ENCODE results near the gene PDK2.

PDK2 gene

GRCh38 chr17:50114849-50115357 lies 19.8 kb downstream of the PDK2 start:
- H3F3A ChIP-seq (ENCODE audit: control insufficient read depth, insufficient read depth): no peaks in the 10 kb centered on the region
- no peaks in the 10 kb centered on the region for H3K9me3 ChIP-seq (ENCODE audit: control insufficient read depth, insufficient read depth, low read length)
- no peak overlapping the region for H3K27ac ChIP-seq (ENCODE audit: low read depth, low read length)
- H3K27me3 ChIP-seq (ENCODE audit: control insufficient read depth, low read length): peaks cover 36% of the 10 kb centered on the region
- no peaks in the 10 kb centered on the region for H4K20me1 ChIP-seq (ENCODE audit: control insufficient read depth, insufficient read depth, low read depth, low read length)
- TF ChIP-seq EZH2phosphoT487 (IDR thresholded peaks at IDR 0.05; ENCODE audit: borderline replicate concordance, low read length) (no peak), CTCF (IDR thresholded peaks at IDR 0.05; ENCODE audit: low read depth, low read length, poor library complexity, severe bottlenecking) (peak; percentile 89)
- no peaks in the 10 kb centered on the region for H3K9me2 ChIP-seq (replicated peaks; ENCODE audit: control insufficient read depth, low read length)
- H3K4me3 ChIP-seq (ENCODE audit: low read length): no peak overlapping the region
- H3K4me1 ChIP-seq (ENCODE audit: control insufficient read depth, low read length): peaks cover 4% of the 10 kb centered on the region; the same call in 1 of the 2 replicates
- H3K36me3 ChIP-seq (ENCODE audit: control insufficient read depth, low read length): no peaks in the 10 kb centered on the region
- no peak overlapping the region for H3K4me2 ChIP-seq (ENCODE audit: low read length)
- H3K79me2 ChIP-seq (ENCODE audit: control insufficient read depth, low read length): no peaks in the 10 kb centered on the region

- H3K9me3 ChIP-seq (ENCODE audit: control insufficient read depth, insufficient read depth, low read length): no peaks in the 10 kb centered on the region
- H3K4me1 ChIP-seq (ENCODE audit: control insufficient read depth, low read length): peaks cover 4% of the 10 kb centered on the region; the same call in 1 of the 2 replicates
- H4K20me1 ChIP-seq (ENCODE audit: control insufficient read depth, insufficient read depth, low read depth, low read length): no peaks in the 10 kb centered on the region
- no peak overlapping the region for H3K27ac ChIP-seq (ENCODE audit: low read depth, low read length)
- no peak overlapping the region for H3K4me2 ChIP-seq (ENCODE audit: low read length)
- no peaks in the 10 kb centered on the region for H3F3A ChIP-seq (ENCODE audit: control insufficient read depth, insufficient read depth)
- H3K36me3 ChIP-seq (ENCODE audit: control insufficient read depth, low read length): no peaks in the 10 kb centered on the region
- TF ChIP-seq EZH2phosphoT487 (IDR thresholded peaks at IDR 0.05; ENCODE audit: borderline replicate concordance, low read length) (no peak), CTCF (IDR thresholded peaks at IDR 0.05; ENCODE audit: low read depth, low read length, poor library complexity, severe bottlenecking) (no peak)
- no peak overlapping the region for H3K4me3 ChIP-seq (ENCODE audit: low read length)
- H3K79me2 ChIP-seq (ENCODE audit: control insufficient read depth, low read length): no peaks in the 10 kb centered on the region
- no peaks in the 10 kb centered on the region for H3K9me2 ChIP-seq (replicated peaks; ENCODE audit: control insufficient read depth, low read length)
- H3K27me3 ChIP-seq (ENCODE audit: control insufficient read depth, low read length): peaks cover 44% of the 10 kb centered on the region
Measured at GRCh38 chr17:50115756-50116155, 20.6 kb downstream of the PDK2 start.

- H3K79me2 ChIP-seq (ENCODE audit: control insufficient read depth, low read length): no peaks in the 10 kb centered on the region
- H3F3A ChIP-seq (ENCODE audit: control insufficient read depth, insufficient read depth): no peaks in the 10 kb centered on the region
- H4K20me1 ChIP-seq (ENCODE audit: control insufficient read depth, insufficient read depth, low read depth, low read length): no peaks in the 10 kb centered on the region
- H3K27ac ChIP-seq (ENCODE audit: low read depth, low read length): no peak overlapping the region
- peaks cover 4% of the 10 kb centered on the region; the same call in 1 of the 2 replicates for H3K4me1 ChIP-seq (ENCODE audit: control insufficient read depth, low read length)
- H3K4me3 ChIP-seq (ENCODE audit: low read length): no peak overlapping the region
- TF ChIP-seq CTCF (IDR thresholded peaks at IDR 0.05; ENCODE audit: low read depth, low read length, poor library complexity, severe bottlenecking): peak; percentile 52
- TF ChIP-seq EZH2phosphoT487 (IDR thresholded peaks at IDR 0.05; ENCODE audit: borderline replicate concordance, low read length): 0 out of 2 replicates have a peak, but pooled peaks have one; percentile 40
- H3K27me3 ChIP-seq (ENCODE audit: control insufficient read depth, low read length): peaks cover 50% of the 10 kb centered on the region
- no peaks in the 10 kb centered on the region for H3K9me2 ChIP-seq (replicated peaks; ENCODE audit: control insufficient read depth, low read length)
- H3K4me2 ChIP-seq (ENCODE audit: low read length): peak overlapping the region; percentile 22; the same call in 1 of the 2 replicates
- H3K36me3 ChIP-seq (ENCODE audit: control insufficient read depth, low read length): no peaks in the 10 kb centered on the region
- H3K9me3 ChIP-seq (ENCODE audit: control insufficient read depth, insufficient read depth, low read length): no peaks in the 10 kb centered on the region
Measured at GRCh38 chr17:50117202-50118051, 22.3 kb downstream of the PDK2 start.
